Kidney epithelial cell (primary cell): ENCODE measurements around the gene NXPE4. TPM values are rescaled to one million over a fixed set of nuclear protein-coding genes. Genes with fewer than 3 reads are reported as not detected.
"Not testable (repeated sequence)": the region's sequence is repeated elsewhere in the genome, so short reads cannot be mapped to it uniquely, and the experiment has no call there.

Experiments
- DNase-seq: peaks from one replicate; pipeline ENCODE4 v3.0.0-alpha.2; 2010; ENCODE audit warnings: low read depth
- H3K27me3 ChIP-seq: 2 replicates; pipeline ENCODE4 v1.6.0; 2011; ENCODE audit warnings: low read length; ENCODE audit not compliant: control insufficient read depth, insufficient read depth
- H3K36me3 ChIP-seq: 2 replicates; pipeline ENCODE4 v1.5.1; 2011; ENCODE audit warnings: low read length; ENCODE audit not compliant: control insufficient read depth, insufficient read depth
- H3K4me3 ChIP-seq: 2 replicates; pipeline ENCODE4 v1.5.1; 2011; ENCODE audit warnings: low read depth, mild to moderate bottlenecking, control low read depth, low read length
- CTCF ChIP-seq: IDR thresholded peaks from 2 replicates; pipeline ENCODE4 v1.5.1; 2011; ENCODE audit warnings: mild to moderate bottlenecking, moderate library complexity, low read length, control low read depth, inconsistent platforms; ENCODE audit not compliant: insufficient read depth, poor library complexity, severe bottlenecking
- total RNA-seq: library from RNA; depleted of rRNA; stranded (reverse); fragments of >200 nt; gene quantifications from 2 replicates; pipeline ENCODE4 v1.2.3, GENCODE V29; 2015

The NXPE4 gene
- total RNA-seq = not detected in 2 replicates

DNA sequence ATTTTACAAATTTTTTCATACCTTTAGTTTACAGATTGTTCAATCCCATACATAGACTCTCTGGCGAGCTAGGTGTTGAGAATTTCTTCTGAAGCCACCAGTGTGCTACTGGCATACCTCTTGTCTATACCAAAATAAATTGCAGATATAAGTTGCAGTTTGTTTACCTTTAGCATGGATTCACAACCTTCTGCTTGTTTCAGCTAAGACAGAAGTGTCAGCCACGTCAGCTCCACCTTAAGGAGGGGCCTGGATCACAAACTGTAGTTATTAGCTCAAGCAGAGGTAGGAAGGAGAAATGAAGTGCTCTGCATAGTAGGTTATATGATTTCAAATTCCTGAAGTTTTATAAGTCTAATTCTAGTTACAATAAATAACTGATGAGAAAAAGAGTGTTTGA lies at the start of gene NXPE4:
TSS of gene NXPE4 (minus strand) at position 216 of the 400 bp plus-strand sequence. CDS start 1,027 bp downstream, outside the sequence.
- Histone ChIP-seq H3K4me3 (no peak within 1 kb of the TSS), H3K36me3 (no peaks in the 10 kb centered on the region), H3K27me3 (no peaks in the 10 kb centered on the region)
- no peak for TF ChIP-seq CTCF
- no peak for DNase-seq

DNA sequence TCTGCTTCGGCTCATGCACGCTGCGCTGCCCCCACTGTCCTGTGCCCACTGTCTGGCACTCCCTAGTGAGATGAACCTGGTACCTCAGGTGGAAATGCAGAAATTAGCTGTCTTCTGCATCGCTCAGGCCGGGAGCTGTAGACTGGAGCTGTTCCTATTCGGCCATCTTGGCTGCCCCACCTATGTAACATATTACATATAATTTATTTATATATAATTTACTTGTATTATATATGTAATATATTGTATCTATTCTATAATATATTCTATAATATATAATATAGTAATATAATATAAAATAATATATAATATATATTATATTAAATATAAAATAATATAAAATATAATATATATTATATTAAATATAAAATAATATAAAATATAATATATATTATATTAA lies 43.9 kb upstream of the NXPE4 start:
- not testable (repeated sequence) for H3K4me3 ChIP-seq, DNase-seq, H3K27me3 ChIP-seq

DNA sequence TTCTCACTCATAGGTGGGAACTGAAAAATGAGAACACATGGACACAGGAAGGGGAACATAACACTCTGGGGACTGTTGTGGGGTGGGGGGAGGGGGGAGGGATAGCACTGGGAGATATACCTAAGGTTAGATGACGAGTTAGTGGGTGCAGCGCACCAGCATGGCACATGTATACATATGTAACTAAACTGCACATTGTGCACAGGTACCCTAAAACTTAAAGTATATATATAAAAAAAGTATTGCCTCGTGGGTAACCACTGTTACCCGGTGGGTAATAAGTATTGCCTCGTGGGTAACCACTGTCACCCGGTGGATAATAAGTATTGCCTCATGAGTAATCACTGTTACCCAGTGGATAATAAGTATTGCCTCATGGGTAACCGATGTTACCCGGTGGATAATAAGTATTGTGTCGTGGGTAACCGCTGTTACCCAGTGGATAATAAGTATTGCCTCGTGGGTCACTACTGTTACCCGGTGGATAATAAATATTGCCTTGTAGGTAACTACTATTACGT lies 35.9 kb upstream of the NXPE4 start:
- H3K36me3 ChIP-seq, H3K27me3 ChIP-seq, DNase-seq, H3K4me3 ChIP-seq: not testable (repeated sequence)

More for the DNA sequence above, 43.9 kb upstream of the NXPE4 start:
- not testable (repeated sequence) for H3K36me3 ChIP-seq

GRCh38 chr11:114625294-114625693 lies 29.7 kb upstream of the NXPE4 start:
- no peaks in the 10 kb centered on the region for H3K27me3 ChIP-seq
- TF ChIP-seq CTCF = no peak
- H3K4me3 ChIP-seq = no peak overlapping the region
- no peaks in the 10 kb centered on the region for H3K36me3 ChIP-seq
- DNase-seq = no peak

- Histone ChIP-seq H3K36me3 (no peaks in the 10 kb centered on the region), H3K4me3 (no peak overlapping the region), H3K27me3 (no peaks in the 10 kb centered on the region)
- DNase-seq = no peak
- TF ChIP-seq CTCF = no peak
Observed at GRCh38 chr11:114624455-114625207, 29.0 kb upstream of the NXPE4 start.

GRCh38 chr11:114623720-114624119 lies 28.1 kb upstream of the NXPE4 start:
- TF ChIP-seq CTCF = no peak

GRCh38 chr11:114622858-114623257 lies 27.3 kb upstream of the NXPE4 start:
- Histone ChIP-seq H3K4me3 (no peak overlapping the region), H3K27me3 (no peaks in the 10 kb centered on the region), H3K36me3 (no peaks in the 10 kb centered on the region)
- no peak for TF ChIP-seq CTCF
- DNase-seq = no peak

More at GRCh38 chr11:114623720-114624119, 28.1 kb upstream of the NXPE4 start:
- no peak for DNase-seq
- Histone ChIP-seq H3K27me3 (no peaks in the 10 kb centered on the region), H3K4me3 (no peak overlapping the region), H3K36me3 (no peaks in the 10 kb centered on the region)
